SJSA1 (cell line): ENCODE results near the gene PDSS2. TPM values are rescaled to one million over a fixed set of nuclear protein-coding genes. Genes with fewer than 3 reads are reported as not detected.

ENCODE experiments used
- DNase-seq, 2 experiments: peaks; one replicate each; pipeline ENCODE4 v3.0.0-alpha.2; 2015 to 2020; ENCODE audit warnings: low spot score in 2 of 2, low read depth in 1 of 2
- H3K27ac ChIP-seq: fragments of 250-450 bp; sonication (Bioruptor Pico); 2 replicates; pipeline ENCODE4 v1.5.1; 2020; ENCODE audit warnings: mild to moderate bottlenecking, moderate library complexity
- H3K27me3 ChIP-seq: fragments of 250-450 bp; sonication (Bioruptor Pico); replicated peaks from 2 replicates; pipeline ENCODE4 v1.5.1; 2020; ENCODE audit warnings: mild to moderate bottlenecking, moderate library complexity
- H3K36me3 ChIP-seq: fragments of 250-450 bp; sonication (Bioruptor Pico); 2 replicates; pipeline ENCODE4 v1.5.1; 2020; ENCODE audit warnings: mild to moderate bottlenecking
- H3K4me1 ChIP-seq: fragments of 250-450 bp; sonication (Bioruptor Pico); replicated peaks from 2 replicates; pipeline ENCODE4 v1.6.1; 2021; ENCODE audit warnings: mild to moderate bottlenecking
- H3K4me3 ChIP-seq: fragments of 250-450 bp; sonication (Bioruptor Pico); 2 replicates; pipeline ENCODE4 v1.5.1; 2020; ENCODE audit warnings: mild to moderate bottlenecking
- H3K9me3 ChIP-seq: fragments of 250-450 bp; sonication (Bioruptor Pico); replicated peaks from 2 replicates; pipeline ENCODE4 v1.5.1; 2020; ENCODE audit warnings: mild to moderate bottlenecking
- total RNA-seq: library from RNA; depleted of rRNA; stranded (reverse); fragments of >200 nt; shearing (Covaris generic); gene quantifications from 2 replicates; pipeline ENCODE4 v1.2.3, GENCODE V29; 2014; rRNA removed

PDSS2 gene
- total RNA-seq: 11.5 and 11.9 TPM in 2 replicates

GRCh38 chr6:107459283-107460082 lies at the start of gene PDSS2:
Gene PDSS2 (minus strand): TSS chr6:107459564. CDS start chr6:107459285, 279 bp downstream.
- DNase-seq: peak; percentile 91 to 98
- Histone ChIP-seq H3K27me3 (no peaks in the 10 kb centered on the region), H3K9me3 (no peaks in the 10 kb centered on the region; the same call in 1 of the 2 replicates), H3K36me3 (0 out of 2 replicates have a peak, but pooled peaks cover 3% of the 10 kb centered on the region), H3K4me1 (peaks cover 7% of the 10 kb centered on the region), H3K4me3 (peak within 1 kb of the TSS; percentile 68), H3K27ac (peak within 1 kb of the TSS; percentile 25; the same call in 1 of the 2 replicates)

- Histone ChIP-seq H3K4me1 (no peaks in the 10 kb centered on the region), H3K9me3 (no peaks in the 10 kb centered on the region), H3K36me3 (no peaks in the 10 kb centered on the region), H3K27me3 (no peaks in the 10 kb centered on the region), H3K4me3 (no peak overlapping the region), H3K27ac (no peak overlapping the region)
- no peak for DNase-seq
Measured at GRCh38 chr6:107506145-107506544, 46.8 kb upstream of the PDSS2 start.

- Histone ChIP-seq H3K27ac (no peak overlapping the region), H3K4me3 (no peak overlapping the region), H3K27me3 (no peaks in the 10 kb centered on the region), H3K36me3 (no peaks in the 10 kb centered on the region), H3K4me1 (no peaks in the 10 kb centered on the region), H3K9me3 (no peaks in the 10 kb centered on the region)
- no peak for DNase-seq
Measured at GRCh38 chr6:107504270-107505026, 45.1 kb upstream of the PDSS2 start.

- H3K27ac ChIP-seq: no peak overlapping the region
- no peak overlapping the region for H3K4me3 ChIP-seq
- no peaks in the 10 kb centered on the region for H3K9me3 ChIP-seq
- no peaks in the 10 kb centered on the region for H3K36me3 ChIP-seq
- no peak for DNase-seq
- peaks cover 1% of the 10 kb centered on the region; the same call in 1 of the 2 replicates for H3K4me1 ChIP-seq
- peaks cover 22% of the 10 kb centered on the region for H3K27me3 ChIP-seq
Measured at GRCh38 chr6:107496892-107497684, 37.7 kb upstream of the PDSS2 start.

- Histone ChIP-seq H3K4me1 (peaks cover 10% of the 10 kb centered on the region), H3K27me3 (peaks cover 33% of the 10 kb centered on the region), H3K27ac (no peak overlapping the region), H3K4me3 (no peak overlapping the region), H3K36me3 (no peaks in the 10 kb centered on the region), H3K9me3 (no peaks in the 10 kb centered on the region)
- no peak for DNase-seq
Measured at GRCh38 chr6:107495971-107496370, 36.6 kb upstream of the PDSS2 start.

- H3K9me3 ChIP-seq: no peaks in the 10 kb centered on the region
- no peaks in the 10 kb centered on the region for H3K36me3 ChIP-seq
- H3K27me3 ChIP-seq: peaks cover 40% of the 10 kb centered on the region
- no peak for DNase-seq
- no peak overlapping the region for H3K4me3 ChIP-seq
- H3K27ac ChIP-seq: no peak overlapping the region
- H3K4me1 ChIP-seq: peaks cover 17% of the 10 kb centered on the region
Measured at GRCh38 chr6:107495196-107495643, 35.9 kb upstream of the PDSS2 start.

GRCh38 chr6:107493158-107494057 lies 34.0 kb upstream of the PDSS2 start:
- Histone ChIP-seq H3K4me3 (no peak overlapping the region), H3K9me3 (no peaks in the 10 kb centered on the region), H3K27ac (no peak overlapping the region), H3K36me3 (no peaks in the 10 kb centered on the region), H3K27me3 (peaks cover 52% of the 10 kb centered on the region), H3K4me1 (peaks cover 28% of the 10 kb centered on the region)
- DNase-seq: no peak

GRCh38 chr6:107491760-107492660 lies 32.6 kb upstream of the PDSS2 start:
- DNase-seq: no peak
- H3K27me3 ChIP-seq: peaks cover 62% of the 10 kb centered on the region
- H3K36me3 ChIP-seq: no peaks in the 10 kb centered on the region
- peaks cover 28% of the 10 kb centered on the region for H3K4me1 ChIP-seq
- H3K4me3 ChIP-seq: no peak overlapping the region
- no peaks in the 10 kb centered on the region for H3K9me3 ChIP-seq
- H3K27ac ChIP-seq: no peak overlapping the region

- Histone ChIP-seq H3K4me3 (peak overlapping the region; percentile 49), H3K36me3 (no peaks in the 10 kb centered on the region), H3K27ac (no peak overlapping the region), H3K4me1 (peaks cover 28% of the 10 kb centered on the region), H3K27me3 (peaks cover 67% of the 10 kb centered on the region), H3K9me3 (no peaks in the 10 kb centered on the region)
- DNase-seq: peak; percentile 30 to 49
Measured at GRCh38 chr6:107491138-107491609, 31.8 kb upstream of the PDSS2 start.

GRCh38 chr6:107490566-107491137 lies 31.3 kb upstream of the PDSS2 start:
- Histone ChIP-seq H3K27ac (no peak overlapping the region), H3K4me3 (peak overlapping the region; percentile 49), H3K36me3 (no peaks in the 10 kb centered on the region), H3K4me1 (peaks cover 28% of the 10 kb centered on the region), H3K9me3 (no peaks in the 10 kb centered on the region), H3K27me3 (peaks cover 67% of the 10 kb centered on the region)
- DNase-seq: no peak

- no peaks in the 10 kb centered on the region for H3K9me3 ChIP-seq
- no peak within 1 kb of the TSS for H3K27ac ChIP-seq
- H3K36me3 ChIP-seq: no peaks in the 10 kb centered on the region
- peak within 1 kb of the TSS; percentile 49 for H3K4me3 ChIP-seq
- H3K4me1 ChIP-seq: peaks cover 28% of the 10 kb centered on the region
- peaks cover 67% of the 10 kb centered on the region for H3K27me3 ChIP-seq
- peak; percentile 49 to 53 for DNase-seq
Measured at GRCh38 chr6:107489636-107490565, 30.5 kb upstream of the PDSS2 start, which contains the start of gene SOBP. Gene SOBP (plus strand): TSS chr6:107490117. CDS start chr6:107490617, 500 bp downstream.
